Thyroid gland (tissue), 4 donors: ENCODE measurements around the gene DIPK1C. TPM values are rescaled to one million over a fixed set of nuclear protein-coding genes. Genes with fewer than 3 reads are reported as not detected.

Source experiments
- DNase-seq, 2 donors: peaks; one replicate each; pipeline ENCODE4 v3.0.0-alpha.2; 2019
- H3K27ac ChIP-seq, 3 donors: fragments of 200-600 bp; sonication (generic); 1 replicate in 2 of 3; 2 replicates in 1 of 3; pipeline ENCODE4 v1.5.1; 2016 to 2019; ENCODE audit warnings: mild to moderate bottlenecking in 1 of 3, moderate library complexity in 1 of 3
- H3K27me3 ChIP-seq: fragments of 200-600 bp; sonication (generic); one replicate; pipeline ENCODE4 v1.5.1; 2019
- H3K36me3 ChIP-seq, 2 donors: fragments of 200-600 bp; sonication (generic); one replicate each; pipeline ENCODE4 v1.5.1; 2016 to 2019
- H3K4me1 ChIP-seq, 2 donors: fragments of 200-600 bp; sonication (generic); one replicate each; pipeline ENCODE4 v1.5.1; 2017 to 2019
- H3K4me3 ChIP-seq, 3 donors: fragments of 200-600 bp; sonication (generic); replicated peaks in 1 of 3; 1 replicate in 2 of 3; 2 replicates in 1 of 3; pipeline ENCODE4 v1.5.1; 2016; ENCODE audit warnings: mild to moderate bottlenecking in 1 of 3
- H3K9me3 ChIP-seq: fragments of 200-600 bp; sonication (generic); one replicate; pipeline ENCODE4 v1.5.1; 2017
- CTCF ChIP-seq, 6 experiments: fragments of 200-600 bp in 3 of 6; fragments of 450-650 bp in 3 of 6; sonication (generic) in 3 of 6; IDR thresholded peaks; one replicate each; pipeline ENCODE4 v1.5.1; 2016 to 2019; ENCODE audit warnings: antibody characterized with exemption in 6 of 6, mild to moderate bottlenecking in 2 of 6, inconsistent platforms in 1 of 6, moderate library complexity in 1 of 6
- POLR2A ChIP-seq, 2 donors: fragments of 450-650 bp; IDR thresholded peaks; one replicate each; pipeline ENCODE4 v1.6.1; 2017; ENCODE audit warnings: antibody characterized with exemption in 2 of 2, mild to moderate bottlenecking in 2 of 2, moderate library complexity in 1 of 2
- WGBS, 2 donors: methylation state at CpG; one replicate each; pipeline ENCODE4 v1.1.5; 2017; 5-methylcytosine and 5-hydroxymethylcytosine counted together
- intact Hi-C: fragments of 100-400 bp; cut with DNase I; formaldehyde crosslinking; loops from one replicate; pipeline ENCODE4 v1.15.1; 2023
- total RNA-seq, 4 donors: library from RNA; depleted of rRNA; stranded (reverse); fragments of >200 nt; gene quantifications; one replicate each; pipeline ENCODE4 v1.2.3, GENCODE V29; 2016

Gene DIPK1C
- total RNA-seq, 4 donors from 2014 or later, result not detected

- H3K4me3 ChIP-seq, result no peak overlapping the region
- DNase-seq, result no peak
- WGBS, 2 donors, result 67 to 100% methylated on average over 3 of the region's 3 CpGs
- no peak overlapping the region for H3K27ac ChIP-seq
- no peak for TF ChIP-seq CTCF (IDR thresholded peaks at IDR 0.05)
- TF ChIP-seq POLR2A (IDR thresholded peaks at IDR 0.05), result no peak
- no peaks in the 10 kb centered on the region for H3K27me3 ChIP-seq
- no peaks in the 10 kb centered on the region for H3K36me3 ChIP-seq
- peaks cover 3 to 7% of the 10 kb centered on the region in 2 donors for H3K4me1 ChIP-seq
- intact Hi-C loops, result loop anchor here (5.0 to 10.0 kb wide), 3 partner anchors 103 to 337 kb away; partner anchors contain the start of gene ZNF407
- no peaks in the 10 kb centered on the region for H3K9me3 ChIP-seq
These were observed 35.2 kb upstream of the DIPK1C start for GRCh38 chr18:74492259-74492658.

GRCh38 chr18:74489676-74490075 is 32.6 kb upstream of the DIPK1C start:
- H3K4me1 ChIP-seq, result peaks cover 7 to 9% of the 10 kb centered on the region in 2 donors
- no peak overlapping the region for H3K27ac ChIP-seq
- H3K36me3 ChIP-seq, result no peaks in the 10 kb centered on the region
- no peaks in the 10 kb centered on the region for H3K27me3 ChIP-seq
- DNase-seq, result no peak
- no peak for TF ChIP-seq CTCF (IDR thresholded peaks at IDR 0.05)
- no peak for TF ChIP-seq POLR2A (IDR thresholded peaks at IDR 0.05)
- intact Hi-C loops, result loop anchor here (5.0 to 10.0 kb wide), 3 partner anchors 105 to 335 kb away; partner anchors contain the start of gene ZNF407
- WGBS, 2 donors, result 57 to 64% methylated on average over 7 of the region's 7 CpGs
- H3K4me3 ChIP-seq, result no peak overlapping the region
- H3K9me3 ChIP-seq, result no peaks in the 10 kb centered on the region

GRCh38 chr18:74488864-74489263 is 31.8 kb upstream of the DIPK1C start:
- Histone ChIP-seq H3K9me3 (no peaks in the 10 kb centered on the region), H3K4me3 (no peak overlapping the region), H3K27ac (no peak overlapping the region), H3K36me3 (no peaks in the 10 kb centered on the region), H3K27me3 (no peaks in the 10 kb centered on the region), H3K4me1 (peaks cover 7 to 9% of the 10 kb centered on the region in 2 donors)
- no peak for DNase-seq
- intact Hi-C loops, result no loop called here
- TF ChIP-seq POLR2A (IDR thresholded peaks at IDR 0.05), result no peak
- TF ChIP-seq CTCF (IDR thresholded peaks at IDR 0.05), result no peak
- 95 to 96% methylated on average over 8 of the region's 8 CpGs for WGBS, 2 donors

GRCh38 chr18:74488354-74488753 is 31.2 kb upstream of the DIPK1C start:
- peaks cover 7 to 9% of the 10 kb centered on the region in 2 donors for H3K4me1 ChIP-seq
- H3K27me3 ChIP-seq, result no peaks in the 10 kb centered on the region
- TF ChIP-seq POLR2A (IDR thresholded peaks at IDR 0.05), result no peak
- TF ChIP-seq CTCF (IDR thresholded peaks at IDR 0.05), result no peak
- H3K9me3 ChIP-seq, result no peaks in the 10 kb centered on the region
- H3K4me3 ChIP-seq, result no peak overlapping the region
- intact Hi-C loops, result no loop called here
- H3K27ac ChIP-seq, result no peak overlapping the region
- 94 to 95% methylated on average over 8 of the region's 8 CpGs for WGBS, 2 donors
- no peaks in the 10 kb centered on the region for H3K36me3 ChIP-seq
- no peak for DNase-seq

GRCh38 chr18:74486119-74486849 is 29.2 kb upstream of the DIPK1C start:
- Histone ChIP-seq H3K27ac (peak overlapping the region in 2 of 3 donors; percentile 57 to 70), H3K27me3 (no peaks in the 10 kb centered on the region)
- WGBS, 2 donors, result 78% methylated on average over 12 to 15 of the region's 15 CpGs

More at GRCh38 chr18:74486119-74486849, 29.2 kb upstream of the DIPK1C start:
- Histone ChIP-seq H3K4me3 (no peak overlapping the region), H3K4me1 (peaks cover 7 to 9% of the 10 kb centered on the region in 2 donors), H3K36me3 (no peaks in the 10 kb centered on the region), H3K9me3 (no peaks in the 10 kb centered on the region)
- intact Hi-C loops, result no loop called here
- peak in 1 of 6 experiments; percentile 18 for TF ChIP-seq CTCF (IDR thresholded peaks at IDR 0.05)
- no peak for TF ChIP-seq POLR2A (IDR thresholded peaks at IDR 0.05)
- no peak for DNase-seq
